ENCODE data around the gene EIF4A3. TPM values are rescaled to one million over a fixed set of nuclear protein-coding genes. Genes with fewer than 3 reads are reported as not detected.

EIF4A3 gene
- total and polyA plus RNA-seq, 9 of the 15 experiments (the other 6 are each of a cell fraction or from before 2014, with no cell fraction given) = 62.7 to 171 (median 127) TPM

GRCh38 chr17:80151333-80151732 lies 4.4 kb upstream of the EIF4A3 start:
- no peak for DNase-seq (ENCODE audit: extremely low read depth in 1 of 4, low spot score in 3 of 4)
- no peak overlapping the region for H3K4me2 ChIP-seq (ENCODE audit: insufficient read depth, low read length)
- no peak overlapping the region for H2AFZ ChIP-seq (ENCODE audit: low read depth, low read length)
- H3K27me3 ChIP-seq (ENCODE audit: control insufficient read depth in 2 of 2, insufficient read depth in 2 of 2, low read length in 2 of 2) = no peaks in the 10 kb centered on the region
- no peak for FAIRE-seq
- H3K9me3 ChIP-seq (replicated peaks; ENCODE audit: control insufficient read depth, insufficient read depth, low read depth, low read length) = peaks cover 3% of the 10 kb centered on the region; the same call in 1 of the 2 replicates
- no peak for ATAC-seq
- no peak overlapping the region for H3K4me3 ChIP-seq
- H3K4me1 ChIP-seq (replicated peaks in 1 of 2; ENCODE audit: control insufficient read depth in 2 of 2, insufficient read depth in 2 of 2, low read length in 2 of 2) = peaks cover 2 to 17% of the 10 kb centered on the region in 2 experiments; a peak in 4 of 5 replicates
- H3K36me3 ChIP-seq (ENCODE audit: control insufficient read depth, insufficient read depth, low read length) = no peaks in the 10 kb centered on the region
- no peak overlapping the region for H3K27ac ChIP-seq (ENCODE audit: extremely low read depth, low read depth, low read length)
- POLR2A ChIA-PET = no interaction called here
- intact Hi-C loops (cut with micrococcal nuclease) (no loop called here), in situ Hi-C loops (cut with MboI) (no loop called here)
- BruUV-seq (replicated peaks) = no TSS peak
- no peak overlapping the region for H3K9ac ChIP-seq (ENCODE audit: insufficient read depth in 1 of 2, low read depth in 2 of 2, low read length in 2 of 2)
- WGBS (ENCODE audit: insufficient coverage, low coverage, missing lambda C conversion rate) = 54% methylated on average over 5 of the region's 5 CpGs
- TF ChIP-seq HNRNPK (IDR thresholded peaks at IDR 0.05; ENCODE audit: low read depth, low read length, poor library complexity, severe bottlenecking) (no peak), ZNF253 (CRISPR knock-in tag; conservative IDR thresholded peaks at IDR 0.05) (no peak)
- no peaks in the 10 kb centered on the region for H4K20me1 ChIP-seq (replicated peaks; ENCODE audit: control insufficient read depth, insufficient read depth, low read length)
- CTCF ChIA-PET (ENCODE audit: low intra/inter-chr PET ratio) = no interaction called here
- H3K9me1 ChIP-seq (ENCODE audit: control insufficient read depth, insufficient read depth, low read length) = no peaks in the 10 kb centered on the region
- peaks cover 16% of the 10 kb centered on the region for H3K79me2 ChIP-seq (ENCODE audit: control insufficient read depth, insufficient read depth, low read length)

DNA sequence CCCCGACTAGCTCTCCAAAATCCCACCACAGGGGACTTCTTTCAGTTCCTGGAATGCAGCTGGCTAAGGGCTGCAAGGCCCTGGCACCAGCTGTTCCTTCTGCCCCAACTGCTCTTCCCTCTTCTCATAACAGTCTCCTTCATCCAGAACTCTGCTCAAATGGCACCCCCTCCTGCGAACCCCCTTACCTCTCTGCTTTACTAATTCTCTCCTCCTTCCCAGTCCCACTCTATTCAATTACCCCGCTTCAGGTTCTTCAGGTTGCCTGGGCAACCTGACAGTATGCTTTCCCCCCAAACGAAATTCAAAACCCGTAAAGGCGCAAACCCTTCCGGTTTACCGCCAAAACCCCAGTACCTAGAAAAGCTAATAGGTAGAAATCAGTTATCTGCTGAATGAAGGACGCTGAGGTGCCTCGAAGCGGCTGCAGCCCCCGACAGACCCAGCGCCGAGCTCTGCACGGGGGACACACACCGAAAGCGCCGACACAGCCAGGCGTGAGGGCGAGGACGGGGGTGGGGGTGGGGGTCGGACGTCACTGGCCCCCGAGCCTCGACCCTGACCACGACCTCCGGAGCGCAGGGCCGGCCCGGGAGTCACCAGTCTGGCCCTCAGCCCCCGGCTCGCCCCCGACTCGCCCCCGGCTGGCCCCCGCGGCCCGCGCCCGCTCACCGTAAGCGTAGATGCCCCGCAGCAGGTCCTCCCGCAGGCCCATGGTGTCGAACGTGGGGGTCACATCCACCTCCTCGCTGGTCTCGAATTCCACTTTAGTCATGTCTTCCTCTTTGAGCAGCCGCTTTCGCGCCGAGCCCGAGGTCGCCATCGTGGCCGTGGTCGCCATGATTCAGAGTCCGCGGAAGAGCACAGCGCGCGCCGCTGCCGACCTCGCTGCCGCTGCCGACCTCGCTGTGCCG lies 550 bp downstream of the EIF4A3 start:
- peak overlapping the region; percentile 81 for H2AFZ ChIP-seq (ENCODE audit: low read depth, low read length)
- peak; percentile 22 to 69 (median 50) for DNase-seq (ENCODE audit: extremely low read depth in 1 of 4, low spot score in 3 of 4)
- TF ChIP-seq, protein P1, sequence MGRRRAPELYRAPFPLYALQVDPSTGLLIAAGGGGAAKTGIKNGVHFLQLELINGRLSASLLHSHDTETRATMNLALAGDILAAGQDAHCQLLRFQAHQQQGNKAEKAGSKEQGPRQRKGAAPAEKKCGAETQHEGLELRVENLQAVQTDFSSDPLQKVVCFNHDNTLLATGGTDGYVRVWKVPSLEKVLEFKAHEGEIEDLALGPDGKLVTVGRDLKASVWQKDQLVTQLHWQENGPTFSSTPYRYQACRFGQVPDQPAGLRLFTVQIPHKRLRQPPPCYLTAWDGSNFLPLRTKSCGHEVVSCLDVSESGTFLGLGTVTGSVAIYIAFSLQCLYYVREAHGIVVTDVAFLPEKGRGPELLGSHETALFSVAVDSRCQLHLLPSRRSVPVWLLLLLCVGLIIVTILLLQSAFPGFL (CRISPR knock-in tag; IDR thresholded peaks at IDR 0.05) = no peak
- no peak for TF ChIP-seq TCF3 (CRISPR knock-in tag; IDR thresholded peaks at IDR 0.05)
- TF ChIP-seq XRCC5 (IDR thresholded peaks at IDR 0.05; ENCODE audit: low read depth, low read length) = no peak
- TF ChIP-seq FOXJ2 (tag; IDR thresholded peaks at IDR 0.05) = no peak
- TF ChIP-seq FOXM1 (IDR thresholded peaks at IDR 0.05; ENCODE audit: low read depth) = no peak
- no peak for TF ChIP-seq FOXM1 (CRISPR knock-in tag; IDR thresholded peaks at IDR 0.05; ENCODE audit: low read depth)
- no peak for TF ChIP-seq ZNF444 (CRISPR knock-in tag; IDR thresholded peaks at IDR 0.05)
- TF ChIP-seq SMAD2 (IDR thresholded peaks at IDR 0.05; ENCODE audit: low read depth, low read length) = no peak
- TF ChIP-seq LCOR (CRISPR knock-in tag; IDR thresholded peaks at IDR 0.05) = no peak
- no peak for TF ChIP-seq SIX5 (IDR thresholded peaks at IDR 0.05; ENCODE audit: borderline replicate concordance in 1 of 2, insufficient read depth in 1 of 2, low read depth in 1 of 2, low read length in 2 of 2)
- no peak for TF ChIP-seq SMAD1 (IDR thresholded peaks at IDR 0.05; ENCODE audit: low read depth, low read length, partially characterized antibody)

More for the DNA sequence above, 550 bp downstream of the EIF4A3 start:
- ChIA-PET CTCF (ENCODE audit: low intra/inter-chr PET ratio) (interaction anchor here (0.6 kb wide), 1 partner anchor 281 kb away, joined by 3 read pairs; no protein-coding TSS in a partner anchor), POLR2A (interaction anchor here (0.6 to 5.6 kb wide), 16 partner anchors 8 to 1616 kb away, joined by 3 to 38 read pairs (median 4); partner anchors contain the start of gene GAA)
- BruUV-seq (replicated peaks) = no TSS peak
- H3K9me1 ChIP-seq (ENCODE audit: control insufficient read depth, insufficient read depth, low read length) = no peaks in the 10 kb centered on the region
- H3K9ac ChIP-seq (ENCODE audit: insufficient read depth in 1 of 2, low read depth in 2 of 2, low read length in 2 of 2) = peak overlapping the region; percentile 90 to 99
- H3K27me3 ChIP-seq (ENCODE audit: control insufficient read depth in 2 of 2, insufficient read depth in 2 of 2, low read length in 2 of 2) = no peaks in the 10 kb centered on the region
- intact Hi-C loops (cut with micrococcal nuclease) (no loop called here), in situ Hi-C loops (cut with MboI) (no loop called here)
- peaks cover 55% of the 10 kb centered on the region for H3K79me2 ChIP-seq (ENCODE audit: control insufficient read depth, insufficient read depth, low read length)
- no peaks in the 10 kb centered on the region for H3K9me3 ChIP-seq (replicated peaks; ENCODE audit: control insufficient read depth, insufficient read depth, low read depth, low read length)
- H3K36me3 ChIP-seq (ENCODE audit: control insufficient read depth, insufficient read depth, low read length) = peaks cover 43% of the 10 kb centered on the region
- H3K4me2 ChIP-seq (ENCODE audit: insufficient read depth, low read length) = peak overlapping the region; percentile 83
- H3K4me3 ChIP-seq = peak overlapping the region; percentile 95
- H3K4me1 ChIP-seq (replicated peaks in 1 of 2; ENCODE audit: control insufficient read depth in 2 of 2, insufficient read depth in 2 of 2, low read length in 2 of 2) = peaks cover 12 to 13% of the 10 kb centered on the region in 2 experiments; a peak in 4 of 5 replicates
- WGBS (ENCODE audit: insufficient coverage, low coverage, missing lambda C conversion rate) = 1% methylated on average over 24 of the region's 69 CpGs
- peak; percentile 26 for ATAC-seq
- peaks cover 13% of the 10 kb centered on the region for H4K20me1 ChIP-seq (replicated peaks; ENCODE audit: control insufficient read depth, insufficient read depth, low read length)
- no peak for FAIRE-seq
- H3K27ac ChIP-seq (ENCODE audit: extremely low read depth, low read depth, low read length) = peak overlapping the region; percentile 86
